H1 (cell line): ENCODE results near the gene SBK2. TPM values are rescaled to one million over a fixed set of nuclear protein-coding genes. Genes with fewer than 3 reads are reported as not detected.

ENCODE experiments used
- CTCF ChIA-PET: fragments of 300-600 bp; sonication (Branson Sonifier 250); formaldehyde crosslinking; loops from one replicate; lab custom pipeline; 2021; ENCODE audit not compliant: partially characterized antibody; lab: Charles Lee
- POLR2A ChIA-PET: fragments of 300-600 bp; sonication (Branson Sonifier 250); formaldehyde crosslinking; loops from one replicate; lab custom pipeline; 2021; ENCODE audit warnings: inconsistent platforms; ENCODE audit not compliant: partially characterized antibody; lab: Charles Lee
- DNase-seq, 2 experiments: peaks; one replicate each; pipeline versions ENCODE4 v3.0.0 to v3.0.0-alpha.2; 2010 to 2022; ENCODE audit warnings: low spot score in 2 of 2, low read depth in 1 of 2, mixed read lengths in 1 of 2
- FAIRE-seq: peaks from 2 replicates; lab custom pipeline; 2011; peaks lifted over from hg19 to GRCh38; lab: Jason Lieb, UNC
- H2AFZ ChIP-seq: 2 replicates; pipeline ENCODE4 v1.8.1; 2012; ENCODE audit warnings: low read length, inconsistent platforms
- H2AK5ac ChIP-seq: 2 replicates; pipeline ENCODE4 v1.6.1; 2013; ENCODE audit warnings: low read depth, low read length
- H2BK120ac ChIP-seq: replicated peaks from 2 replicates; pipeline ENCODE3; 2013; ENCODE audit warnings: low read depth, low read length, inconsistent platforms
- H2BK12ac ChIP-seq: 2 replicates; pipeline ENCODE4 v1.6.1; 2013; ENCODE audit warnings: low read depth, low read length
- H2BK15ac ChIP-seq: 2 replicates; pipeline ENCODE4 v1.6.1; 2013; ENCODE audit warnings: low read length
- H2BK20ac ChIP-seq: 2 replicates; pipeline ENCODE4 v1.6.1; 2013; ENCODE audit warnings: low read length
- H2BK5ac ChIP-seq: 2 replicates; pipeline ENCODE4 v1.6.1; 2013; ENCODE audit warnings: low read depth, low read length
- H3K14ac ChIP-seq: 2 replicates; pipeline ENCODE4 v1.6.1; 2013; ENCODE audit warnings: inconsistent platforms; ENCODE audit not compliant: insufficient read length
- H3K18ac ChIP-seq: 2 replicates; pipeline ENCODE4 v1.6.1; 2013; ENCODE audit warnings: low read length; ENCODE audit errors: extremely low read depth
- H3K23ac ChIP-seq: 2 replicates; pipeline ENCODE4 v1.6.1; 2013; ENCODE audit warnings: inconsistent platforms; ENCODE audit not compliant: insufficient read length
- H3K23me2 ChIP-seq: 2 replicates; pipeline ENCODE4 v1.6.1; 2013; ENCODE audit warnings: low read depth, low read length
- H3K27ac ChIP-seq: 2 replicates; pipeline ENCODE4 v1.6.1; 2011; ENCODE audit warnings: low read depth, low read length, inconsistent platforms
- H3K27me3 ChIP-seq, 4 experiments: replicated peaks in 1 of 4; 1 replicate in 1 of 4; 2 replicates in 3 of 4; pipeline versions ENCODE4 v1.6.1 to v1.8.1; 2011 to 2013; ENCODE audit warnings: low read length in 3 of 4, mild to moderate bottlenecking in 3 of 4, inconsistent platforms in 2 of 4, mixed read lengths in 2 of 4, moderate library complexity in 1 of 4; ENCODE audit not compliant: control insufficient read depth in 3 of 4, insufficient read depth in 3 of 4; ENCODE audit errors: extremely low read depth in 1 of 4
- H3K36me3 ChIP-seq, 4 experiments: 2 replicates each; pipeline versions ENCODE4 v1.6.1 to v1.8.1; 2011 to 2013; ENCODE audit warnings: mild to moderate bottlenecking in 4 of 4, low read length in 3 of 4, moderate library complexity in 2 of 4, control low read depth in 1 of 4, inconsistent platforms in 1 of 4; ENCODE audit not compliant: insufficient read depth in 4 of 4, control insufficient read depth in 2 of 4
- H3K4ac ChIP-seq: replicated peaks from 2 replicates; pipeline ENCODE3; 2013; ENCODE audit warnings: low read length, low read depth, mixed read lengths, inconsistent platforms; ENCODE audit not compliant: insufficient read length
- H3K4me1 ChIP-seq, 4 experiments: replicated peaks in 1 of 4; 1 replicate in 1 of 4; 2 replicates in 3 of 4; pipeline versions ENCODE4 v1.6.1 to v1.8.1; 2011 to 2013; ENCODE audit warnings: low read length in 3 of 4, inconsistent platforms in 2 of 4, mixed read lengths in 1 of 4; ENCODE audit not compliant: insufficient read depth in 4 of 4, control insufficient read depth in 3 of 4
- H3K4me2 ChIP-seq, 2 experiments: 2 replicates each; pipeline versions ENCODE4 v1.6.1 to v1.8.1; 2011 to 2013; ENCODE audit warnings: low read depth in 2 of 2, low read length in 2 of 2, control low read depth in 1 of 2, inconsistent platforms in 1 of 2, mild to moderate bottlenecking in 1 of 2; ENCODE audit not compliant: insufficient read depth in 1 of 2
- H3K4me3 ChIP-seq, 4 experiments: fragments of 200-600, 300-600 bp in 1 of 4; sonication (generic), shearing (Covaris generic), sonication (Bioruptor Twin) in 1 of 4; 2 replicates each; pipeline versions ENCODE4 v1.5.1 to v1.8.1; 2011 to 2016; ENCODE audit warnings: low read length in 4 of 4, low read depth in 3 of 4, control low read depth in 2 of 4, inconsistent platforms in 2 of 4, mild to moderate bottlenecking in 2 of 4, mixed read lengths in 1 of 4, moderate library complexity in 1 of 4; ENCODE audit not compliant: insufficient read depth in 2 of 4; ENCODE audit errors: extremely low read depth in 1 of 4
- H3K56ac ChIP-seq: replicated peaks from 2 replicates; pipeline ENCODE3; 2013; ENCODE audit warnings: low read depth, mild to moderate bottlenecking, mixed read lengths, low read length, inconsistent platforms; ENCODE audit not compliant: insufficient read length
- H3K79me1 ChIP-seq: 2 replicates; pipeline ENCODE4 v1.6.1; 2013; ENCODE audit warnings: low read depth, low read length, control low read depth
- H3K79me2 ChIP-seq, 2 experiments: 2 replicates each; pipeline versions ENCODE4 v1.6.1 to v1.8.1; 2012 to 2013; ENCODE audit warnings: low read length in 2 of 2, mild to moderate bottlenecking in 2 of 2, inconsistent platforms in 1 of 2; ENCODE audit not compliant: insufficient read depth in 2 of 2, control insufficient read depth in 1 of 2
- H3K9ac ChIP-seq, 4 experiments: replicated peaks in 1 of 4; 1 replicate in 1 of 4; 2 replicates in 3 of 4; pipeline versions ENCODE4 v1.6.1 to v1.8.1; 2011 to 2013; ENCODE audit warnings: low read depth in 3 of 4, low read length in 3 of 4, control low read depth in 2 of 4, mild to moderate bottlenecking in 2 of 4, moderate library complexity in 2 of 4, inconsistent platforms in 1 of 4; ENCODE audit errors: extremely low read depth in 1 of 4
- H3K9me3 ChIP-seq, 2 experiments: 2 replicates each; pipeline versions ENCODE4 v1.6.1 to v1.8.1; 2012 to 2013; ENCODE audit warnings: mild to moderate bottlenecking in 2 of 2, moderate library complexity in 2 of 2, control low read depth in 1 of 2, inconsistent platforms in 1 of 2, low read depth in 1 of 2, low read length in 1 of 2, mixed read lengths in 1 of 2; ENCODE audit not compliant: insufficient read depth in 2 of 2
- H4K20me1 ChIP-seq, 2 experiments: replicated peaks in 1 of 2; 2 replicates each; pipeline versions ENCODE3 to v1.8.1; 2011 to 2013; ENCODE audit warnings: inconsistent platforms in 2 of 2, low read length in 2 of 2, mild to moderate bottlenecking in 1 of 2; ENCODE audit not compliant: insufficient read depth in 2 of 2, control insufficient read depth in 1 of 2
- H4K5ac ChIP-seq: 2 replicates; pipeline ENCODE4 v1.6.1; 2013; ENCODE audit warnings: low read length, low read depth, mixed read lengths, inconsistent platforms; ENCODE audit not compliant: insufficient read length
- H4K8ac ChIP-seq: 2 replicates; pipeline ENCODE4 v1.8.0; 2013; ENCODE audit warnings: mild to moderate bottlenecking, moderate library complexity, low read length, inconsistent platforms; ENCODE audit not compliant: insufficient read depth; ENCODE audit errors: extremely low read depth
- H4K91ac ChIP-seq: replicated peaks from 2 replicates; pipeline ENCODE3; 2013; ENCODE audit warnings: low read length, mixed read lengths, inconsistent platforms; ENCODE audit not compliant: insufficient read length
- BRCA1 ChIP-seq: IDR thresholded peaks from 2 replicates; pipeline ENCODE4 v1.6.1; 2012; ENCODE audit warnings: low read depth, low read length, improper control_type of control experiment
- FOSL1 ChIP-seq: IDR thresholded peaks from 2 replicates; pipeline ENCODE4 v1.6.1; 2011; ENCODE audit warnings: mild to moderate bottlenecking, low read depth, low read length, moderate library complexity; ENCODE audit not compliant: insufficient read depth
- NANOG ChIP-seq: IDR thresholded peaks from 2 replicates; pipeline ENCODE4 v1.6.1; 2011; ENCODE audit warnings: low read length, low read depth, mild to moderate bottlenecking, inconsistent platforms; ENCODE audit not compliant: insufficient read depth, poor library complexity, severe bottlenecking
- WGBS, 2 experiments: shearing (Covaris generic) in 1 of 2; methylation state at CpG; one replicate each; pipeline versions ENCODE4 v1.1.6 to v1.1.7; 2013 to 2015; ENCODE audit warnings: low lambda C conversion rate in 2 of 2, mixed read lengths in 2 of 2, inconsistent platforms in 1 of 2, low coverage in 1 of 2, missing lambda C conversion rate in 1 of 2; ENCODE audit not compliant: insufficient replicate concordance in 2 of 2, insufficient coverage in 1 of 2, insufficient read length in 1 of 2; ENCODE audit errors: extremely low coverage in 1 of 2, missing lambda C conversion rate in 1 of 2; 5-methylcytosine and 5-hydroxymethylcytosine counted together
- polyA plus RNA-seq, 7 experiments: library from polyadenylated mRNA; depleted of rRNA in 3 of 7; stranded (reverse) in 5 of 7; unstranded in 2 of 7; fragments of >200 nt in 5 of 7; fragments of 200-250 nt in 2 of 7; gene quantifications; 1 replicate in 5 of 7; 2 replicates in 1 of 7; 4 replicates in 1 of 7; pipeline versions ENCODE4 v1.2.1 to v1.2.3, GENCODE V29; 2011 to 2013; ENCODE audit warnings: missing spikeins in 2 of 7, mixed read lengths in 2 of 7
- total RNA-seq: library from RNA; stranded (reverse); fragmentation: NEBNext Ultra II Directional; extraction: Animal tissue kit (Norgen Biotek cat#: 25700); gene quantifications from 2 replicates; pipeline ENCODE4 v1.2.1, GENCODE V29; 2021
- TF ChIP-seq, protein P1 (sequence below): IDR thresholded peaks from 2 replicates; pipeline ENCODE4 v1.6.1; 2011; ENCODE audit warnings: low read depth, mild to moderate bottlenecking, low read length; ENCODE audit not compliant: insufficient read depth
- TF ChIP-seq, protein P2 (sequence below), 3 experiments: IDR thresholded peaks; 1 replicate in 2 of 3; 2 replicates in 1 of 3; pipeline versions ENCODE4 v1.5.1 to v1.6.1; 2011; ENCODE audit warnings: low read length in 3 of 3, mild to moderate bottlenecking in 3 of 3, inconsistent platforms in 2 of 3, low read depth in 1 of 3, moderate library complexity in 1 of 3; ENCODE audit not compliant: insufficient read depth in 1 of 3; ENCODE audit errors: control extremely low read depth in 1 of 3

SBK2 gene
- total and polyA plus RNA-seq, 2 of the 8 experiments (the other 6 are each of a cell fraction or from before 2014, with no cell fraction given): 3.2 to 4.1 TPM

- Histone ChIP-seq H3K9me3 (no peaks in the 10 kb centered on the region), H3K14ac (no peak overlapping the region), H4K5ac (no peak overlapping the region), H3K36me3 (peaks cover 0 to 10% (median 0%) of the 10 kb centered on the region in 4 experiments; a peak in 2 of 8 replicates), H3K23me2 (peaks cover 3% of the 10 kb centered on the region), H2BK120ac (no peak overlapping the region), H2BK12ac (no peak overlapping the region), H2BK15ac (no peak overlapping the region), H3K79me1 (peaks cover 11% of the 10 kb centered on the region), H2BK20ac (no peak overlapping the region), H3K27me3 (no peaks in the 10 kb centered on the region; a peak in 2 of 7 replicates), H4K91ac (no peak overlapping the region), H2AFZ (no peak overlapping the region), H3K18ac (no peak overlapping the region), H2BK5ac (no peak overlapping the region), H3K9ac (no peak overlapping the region), H3K56ac (no peak overlapping the region), H2AK5ac (no peak overlapping the region), H3K23ac (no peak overlapping the region), H3K4me3 (no peak overlapping the region), H3K4me1 (peaks cover 0 to 15% (median 8%) of the 10 kb centered on the region in 4 experiments; a peak in 5 of 7 replicates), H4K20me1 (peaks cover 0 to 3% of the 10 kb centered on the region in 2 experiments), H3K4me2 (no peak overlapping the region), H3K79me2 (peaks cover 0 to 18% of the 10 kb centered on the region in 2 experiments; a peak in 2 of 4 replicates), H3K4ac (no peak overlapping the region), H4K8ac (peak overlapping the region; percentile 69; the same call in 1 of the 2 replicates), H3K27ac (no peak overlapping the region)
- TF ChIP-seq NANOG (no peak), BRCA1 (no peak), FOSL1 (no peak)
- TF ChIP-seq, protein P1, sequence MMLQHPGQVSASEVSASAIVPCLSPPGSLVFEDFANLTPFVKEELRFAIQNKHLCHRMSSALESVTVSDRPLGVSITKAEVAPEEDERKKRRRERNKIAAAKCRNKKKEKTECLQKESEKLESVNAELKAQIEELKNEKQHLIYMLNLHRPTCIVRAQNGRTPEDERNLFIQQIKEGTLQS: no peak
- TF ChIP-seq, protein P2, sequence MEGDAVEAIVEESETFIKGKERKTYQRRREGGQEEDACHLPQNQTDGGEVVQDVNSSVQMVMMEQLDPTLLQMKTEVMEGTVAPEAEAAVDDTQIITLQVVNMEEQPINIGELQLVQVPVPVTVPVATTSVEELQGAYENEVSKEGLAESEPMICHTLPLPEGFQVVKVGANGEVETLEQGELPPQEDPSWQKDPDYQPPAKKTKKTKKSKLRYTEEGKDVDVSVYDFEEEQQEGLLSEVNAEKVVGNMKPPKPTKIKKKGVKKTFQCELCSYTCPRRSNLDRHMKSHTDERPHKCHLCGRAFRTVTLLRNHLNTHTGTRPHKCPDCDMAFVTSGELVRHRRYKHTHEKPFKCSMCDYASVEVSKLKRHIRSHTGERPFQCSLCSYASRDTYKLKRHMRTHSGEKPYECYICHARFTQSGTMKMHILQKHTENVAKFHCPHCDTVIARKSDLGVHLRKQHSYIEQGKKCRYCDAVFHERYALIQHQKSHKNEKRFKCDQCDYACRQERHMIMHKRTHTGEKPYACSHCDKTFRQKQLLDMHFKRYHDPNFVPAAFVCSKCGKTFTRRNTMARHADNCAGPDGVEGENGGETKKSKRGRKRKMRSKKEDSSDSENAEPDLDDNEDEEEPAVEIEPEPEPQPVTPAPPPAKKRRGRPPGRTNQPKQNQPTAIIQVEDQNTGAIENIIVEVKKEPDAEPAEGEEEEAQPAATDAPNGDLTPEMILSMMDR (IDR thresholded peaks at IDR 0.05; ENCODE audit: control extremely low read depth in 1 of 3, insufficient read depth in 1 of 3, low read depth in 1 of 3, low read length in 3 of 3): no peak
- FAIRE-seq (no peak), DNase-seq (no peak)
- POLR2A ChIA-PET: interaction anchor here (0.9 to 7.6 kb wide), 7 partner anchors 11 to 80 kb away, joined by 3 to 57 read pairs (median 3); partner anchors contain the start of gene SSC5D
- CTCF ChIA-PET: interaction anchor here (1.3 to 5.5 kb wide), 4 partner anchors 12 to 178 kb away, joined by 3 to 31 read pairs (median 16); no protein-coding TSS in a partner anchor
- 86% methylated on average over 17 of the region's 17 CpGs; no CpG with 5 or more reads in 1 of the 2 experiments for WGBS, 2 experiments
These were observed 57.9 kb downstream of the SBK2 start for GRCh38 chr19:55479045-55479444.
